ENCODE measurements around the gene EEF1A2. TPM values are rescaled to one million over a fixed set of nuclear protein-coding genes. Genes with fewer than 3 reads are reported as not detected.

The EEF1A2 gene
- total and polyA plus RNA-seq, 4 donors = 0.05 to 0.12 TPM; not detected in 2

DNA sequence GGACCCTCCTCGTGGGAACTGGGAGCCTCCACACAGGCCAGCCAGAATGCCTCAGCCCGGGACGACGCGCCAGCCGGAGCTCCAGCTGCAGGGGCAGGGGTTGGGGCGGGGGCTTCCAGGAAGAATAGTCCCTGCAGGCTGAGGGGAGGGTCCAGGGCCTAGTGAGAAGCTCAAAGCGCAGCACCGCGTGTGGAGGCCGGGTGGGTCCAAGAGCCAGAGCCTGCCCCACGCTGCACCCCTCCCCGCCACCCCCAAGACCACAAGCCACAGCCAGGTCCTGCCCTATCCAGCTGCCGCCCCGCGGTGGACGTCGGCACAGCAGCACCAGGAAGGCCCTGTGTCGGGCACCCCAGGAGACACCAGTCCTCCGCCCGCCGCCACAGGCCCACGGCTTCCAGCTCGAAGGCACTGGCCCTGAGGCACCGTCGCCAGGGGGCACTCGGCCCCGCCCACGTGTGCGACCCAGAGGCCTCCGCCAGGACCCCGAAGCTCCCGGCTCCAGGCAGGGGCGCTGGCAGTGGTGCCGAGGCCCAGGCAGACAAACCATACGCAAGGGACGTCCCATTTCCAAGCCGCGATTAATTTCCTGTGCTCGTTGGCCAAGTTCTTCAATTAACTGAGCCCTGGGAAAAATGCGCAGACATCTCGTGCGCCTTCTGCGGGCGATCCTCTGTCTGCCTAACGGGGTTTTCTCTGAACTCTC lies 45.9 kb downstream of the EEF1A2 start:
- H3K9me3 ChIP-seq (ENCODE audit: control insufficient read depth in 4 of 4, low read length in 3 of 4) = no peaks in the 10 kb centered on the region
- no peak for TF ChIP-seq FOXA1 (IDR thresholded peaks at IDR 0.05)
- no peak overlapping the region for H3K27ac ChIP-seq (ENCODE audit: low read depth in 1 of 2, low read length in 2 of 2)
- no peak overlapping the region for H3K4me3 ChIP-seq (ENCODE audit: low read depth in 1 of 3, low read length in 3 of 3)
- DNase-seq (ENCODE audit: low spot score) = no peak
- 61% methylated on average over 46 of the region's 46 CpGs for WGBS
- H3K36me3 ChIP-seq (ENCODE audit: control insufficient read depth in 4 of 4, insufficient read depth in 3 of 4, low read depth in 1 of 4, low read length in 3 of 4) = no peaks in the 10 kb centered on the region
- no peaks in the 10 kb centered on the region for H3K27me3 ChIP-seq (ENCODE audit: control insufficient read depth in 4 of 4, insufficient read depth in 4 of 4, low read length in 3 of 4)
- no peak overlapping the region for H3K9ac ChIP-seq (ENCODE audit: low read depth in 1 of 2, low read length in 2 of 2)
- no peaks in the 10 kb centered on the region for H3K4me1 ChIP-seq (ENCODE audit: control insufficient read depth in 4 of 4, insufficient read depth in 4 of 4, low read length in 3 of 4)

DNA sequence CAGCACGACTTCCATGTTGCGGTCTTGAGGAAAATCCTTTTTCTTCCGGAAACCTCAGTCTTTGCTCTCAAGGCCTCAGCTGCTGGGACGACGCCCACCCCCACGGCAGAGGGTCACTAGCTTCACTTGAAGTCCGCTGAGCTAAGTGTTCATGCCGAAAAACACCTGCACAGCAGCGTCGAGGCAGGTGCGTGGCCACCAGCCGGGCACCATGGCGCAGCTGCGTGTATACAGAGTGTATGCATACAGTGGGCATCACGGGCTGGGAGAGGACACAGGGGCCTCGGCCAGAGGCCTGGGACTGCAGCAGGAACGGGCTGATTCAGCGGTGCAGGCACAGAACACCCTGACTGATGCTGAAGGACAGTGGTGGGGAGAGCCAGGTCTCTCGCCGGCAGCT lies 46.5 kb downstream of the EEF1A2 start:
- 84% methylated on average over 20 of the region's 20 CpGs for WGBS
- Histone ChIP-seq H3K4me1 (ENCODE audit: control insufficient read depth in 4 of 4, insufficient read depth in 4 of 4, low read length in 3 of 4) (no peaks in the 10 kb centered on the region), H3K9ac (ENCODE audit: low read depth in 1 of 2, low read length in 2 of 2) (no peak overlapping the region), H3K36me3 (ENCODE audit: control insufficient read depth in 4 of 4, insufficient read depth in 3 of 4, low read depth in 1 of 4, low read length in 3 of 4) (no peaks in the 10 kb centered on the region), H3K9me3 (ENCODE audit: control insufficient read depth in 4 of 4, low read length in 3 of 4) (no peaks in the 10 kb centered on the region), H3K4me3 (ENCODE audit: low read depth in 1 of 3, low read length in 3 of 3) (no peak overlapping the region), H3K27ac (ENCODE audit: low read depth in 1 of 2, low read length in 2 of 2) (no peak overlapping the region), H3K27me3 (ENCODE audit: control insufficient read depth in 4 of 4, insufficient read depth in 4 of 4, low read length in 3 of 4) (no peaks in the 10 kb centered on the region)
- TF ChIP-seq MAX (IDR thresholded peaks at IDR 0.05) (no peak), SP1 (IDR thresholded peaks at IDR 0.05) (no peak), TAF1 (conservative IDR thresholded peaks at IDR 0.05) (no peak), RAD21 (IDR thresholded peaks at IDR 0.05) (no peak), NR2F2 (IDR thresholded peaks at IDR 0.05) (no peak), JUND (IDR thresholded peaks at IDR 0.05) (no peak), HNF4A (conservative IDR thresholded peaks at IDR 0.05) (no peak), YY1 (IDR thresholded peaks at IDR 0.05) (no peak), FOXA2 (IDR thresholded peaks at IDR 0.05) (no peak), RXRA (IDR thresholded peaks at IDR 0.05) (no peak)
- TF ChIP-seq, protein P1, sequence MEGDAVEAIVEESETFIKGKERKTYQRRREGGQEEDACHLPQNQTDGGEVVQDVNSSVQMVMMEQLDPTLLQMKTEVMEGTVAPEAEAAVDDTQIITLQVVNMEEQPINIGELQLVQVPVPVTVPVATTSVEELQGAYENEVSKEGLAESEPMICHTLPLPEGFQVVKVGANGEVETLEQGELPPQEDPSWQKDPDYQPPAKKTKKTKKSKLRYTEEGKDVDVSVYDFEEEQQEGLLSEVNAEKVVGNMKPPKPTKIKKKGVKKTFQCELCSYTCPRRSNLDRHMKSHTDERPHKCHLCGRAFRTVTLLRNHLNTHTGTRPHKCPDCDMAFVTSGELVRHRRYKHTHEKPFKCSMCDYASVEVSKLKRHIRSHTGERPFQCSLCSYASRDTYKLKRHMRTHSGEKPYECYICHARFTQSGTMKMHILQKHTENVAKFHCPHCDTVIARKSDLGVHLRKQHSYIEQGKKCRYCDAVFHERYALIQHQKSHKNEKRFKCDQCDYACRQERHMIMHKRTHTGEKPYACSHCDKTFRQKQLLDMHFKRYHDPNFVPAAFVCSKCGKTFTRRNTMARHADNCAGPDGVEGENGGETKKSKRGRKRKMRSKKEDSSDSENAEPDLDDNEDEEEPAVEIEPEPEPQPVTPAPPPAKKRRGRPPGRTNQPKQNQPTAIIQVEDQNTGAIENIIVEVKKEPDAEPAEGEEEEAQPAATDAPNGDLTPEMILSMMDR (IDR thresholded peaks at IDR 0.05; ENCODE audit: low read depth, low read length, missing input control) = no peak
- TF ChIP-seq, protein P2, sequence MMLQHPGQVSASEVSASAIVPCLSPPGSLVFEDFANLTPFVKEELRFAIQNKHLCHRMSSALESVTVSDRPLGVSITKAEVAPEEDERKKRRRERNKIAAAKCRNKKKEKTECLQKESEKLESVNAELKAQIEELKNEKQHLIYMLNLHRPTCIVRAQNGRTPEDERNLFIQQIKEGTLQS (IDR thresholded peaks at IDR 0.05) = no peak
- TF ChIP-seq, protein P3, sequence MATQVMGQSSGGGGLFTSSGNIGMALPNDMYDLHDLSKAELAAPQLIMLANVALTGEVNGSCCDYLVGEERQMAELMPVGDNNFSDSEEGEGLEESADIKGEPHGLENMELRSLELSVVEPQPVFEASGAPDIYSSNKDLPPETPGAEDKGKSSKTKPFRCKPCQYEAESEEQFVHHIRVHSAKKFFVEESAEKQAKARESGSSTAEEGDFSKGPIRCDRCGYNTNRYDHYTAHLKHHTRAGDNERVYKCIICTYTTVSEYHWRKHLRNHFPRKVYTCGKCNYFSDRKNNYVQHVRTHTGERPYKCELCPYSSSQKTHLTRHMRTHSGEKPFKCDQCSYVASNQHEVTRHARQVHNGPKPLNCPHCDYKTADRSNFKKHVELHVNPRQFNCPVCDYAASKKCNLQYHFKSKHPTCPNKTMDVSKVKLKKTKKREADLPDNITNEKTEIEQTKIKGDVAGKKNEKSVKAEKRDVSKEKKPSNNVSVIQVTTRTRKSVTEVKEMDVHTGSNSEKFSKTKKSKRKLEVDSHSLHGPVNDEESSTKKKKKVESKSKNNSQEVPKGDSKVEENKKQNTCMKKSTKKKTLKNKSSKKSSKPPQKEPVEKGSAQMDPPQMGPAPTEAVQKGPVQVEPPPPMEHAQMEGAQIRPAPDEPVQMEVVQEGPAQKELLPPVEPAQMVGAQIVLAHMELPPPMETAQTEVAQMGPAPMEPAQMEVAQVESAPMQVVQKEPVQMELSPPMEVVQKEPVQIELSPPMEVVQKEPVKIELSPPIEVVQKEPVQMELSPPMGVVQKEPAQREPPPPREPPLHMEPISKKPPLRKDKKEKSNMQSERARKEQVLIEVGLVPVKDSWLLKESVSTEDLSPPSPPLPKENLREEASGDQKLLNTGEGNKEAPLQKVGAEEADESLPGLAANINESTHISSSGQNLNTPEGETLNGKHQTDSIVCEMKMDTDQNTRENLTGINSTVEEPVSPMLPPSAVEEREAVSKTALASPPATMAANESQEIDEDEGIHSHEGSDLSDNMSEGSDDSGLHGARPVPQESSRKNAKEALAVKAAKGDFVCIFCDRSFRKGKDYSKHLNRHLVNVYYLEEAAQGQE (IDR thresholded peaks at IDR 0.05) = no peak
- no peak for DNase-seq (ENCODE audit: low spot score)
